HG02610 (cell line): ENCODE measurements around the gene EDIL3.

Source experiments
- ATAC-seq: cut with Tn5 transposase; IDR thresholded peaks from one replicate; pipeline ENCODE4 v1.9.1; 2021; ENCODE audit warnings: mild to moderate bottlenecking, moderate library complexity; ENCODE audit not compliant: unreplicated experiment

Gene EDIL3

DNA sequence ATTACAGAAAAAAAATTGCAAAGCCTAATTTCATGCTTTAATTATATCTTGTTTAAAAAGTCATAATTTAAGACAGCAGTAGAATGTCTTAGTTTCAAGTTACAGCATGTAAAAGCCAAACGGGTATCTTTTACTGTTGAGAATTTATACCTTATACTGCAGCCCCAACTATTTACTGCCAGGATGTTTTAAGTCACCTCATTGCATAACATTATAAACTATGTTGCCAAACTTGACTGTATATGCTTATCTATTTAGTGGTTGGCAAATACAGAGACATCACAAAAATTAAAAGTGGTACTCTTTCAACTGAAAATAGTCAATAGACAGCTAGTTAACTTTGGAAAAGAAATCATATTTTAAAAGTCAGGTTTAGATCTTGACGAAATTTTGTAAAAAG is 119.5 kb downstream of the EDIL3 start:
- ATAC-seq, result no peak

DNA sequence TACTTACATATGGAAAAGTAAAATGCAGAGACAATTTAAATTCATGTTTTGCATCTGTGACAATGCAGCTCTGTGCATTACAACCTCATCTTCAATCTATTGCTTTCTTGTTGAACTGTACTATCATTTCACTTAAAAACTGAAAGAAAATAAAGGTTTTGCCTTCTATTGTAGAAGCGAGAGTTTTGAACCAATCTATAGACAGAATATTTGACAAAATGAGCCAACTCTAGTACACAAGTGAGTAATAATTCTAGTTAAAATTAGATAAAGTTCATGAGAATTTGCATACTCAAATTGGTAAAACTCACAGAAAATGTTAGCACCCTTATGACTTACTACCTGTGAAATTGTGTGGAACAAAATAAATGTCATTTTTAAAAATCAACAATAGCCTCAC is 123.7 kb downstream of the EDIL3 start:
- ATAC-seq, result no peak

DNA sequence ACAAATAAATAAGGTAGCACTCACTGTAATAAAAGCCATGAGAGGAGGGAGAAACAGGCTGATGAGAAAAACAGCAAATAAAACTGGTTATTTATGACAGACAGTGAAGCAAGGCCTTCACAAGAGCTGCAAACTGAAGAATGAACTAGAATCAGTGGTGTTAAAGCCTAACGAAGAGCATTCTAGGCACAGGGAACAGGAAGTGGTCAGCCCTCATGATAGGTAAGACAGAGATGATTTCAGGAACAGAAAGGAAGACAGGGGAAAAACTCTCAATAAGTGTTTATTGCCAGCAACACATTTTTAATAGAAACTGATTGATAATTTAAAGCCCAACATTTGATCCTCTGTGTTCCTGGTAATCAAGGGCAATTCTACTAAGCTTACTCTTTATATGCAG is 124.5 kb downstream of the EDIL3 start:
- ATAC-seq, result peak; percentile 44

DNA sequence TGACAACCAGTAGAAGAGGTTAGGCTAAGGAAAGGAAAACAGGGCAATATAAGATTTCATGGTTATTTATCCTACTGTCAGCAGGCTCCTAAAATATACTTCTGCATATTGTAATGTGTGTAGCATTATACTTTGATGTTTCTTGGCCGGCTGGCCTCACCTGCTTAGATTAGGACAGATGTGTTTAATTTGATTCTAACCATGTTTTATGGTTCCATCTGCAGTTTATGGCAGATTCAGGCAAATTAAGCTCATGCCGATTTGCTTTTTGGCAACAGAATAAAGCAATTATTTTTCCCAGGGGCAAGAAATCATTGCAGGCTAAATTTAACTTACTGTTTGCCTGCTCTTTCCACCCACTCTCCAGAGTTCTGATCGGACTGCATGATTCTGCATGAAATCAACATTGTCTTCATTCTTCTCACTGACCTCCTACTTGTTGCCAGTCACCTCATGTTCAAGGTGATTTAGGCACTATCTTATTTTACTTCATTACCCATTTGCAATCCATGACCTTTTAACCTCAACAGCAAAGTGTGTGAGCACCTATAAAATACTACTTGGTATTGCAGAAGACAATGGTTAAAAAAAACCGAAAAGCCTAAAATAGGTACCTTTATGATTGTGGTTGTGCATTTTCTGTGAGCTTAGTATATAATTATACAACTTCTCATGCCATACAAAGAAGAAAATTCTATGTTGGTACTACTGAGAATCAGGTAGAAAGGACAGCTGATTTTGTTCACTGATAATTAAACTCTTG is 125.2 kb downstream of the EDIL3 start:
- ATAC-seq, result no peak

DNA sequence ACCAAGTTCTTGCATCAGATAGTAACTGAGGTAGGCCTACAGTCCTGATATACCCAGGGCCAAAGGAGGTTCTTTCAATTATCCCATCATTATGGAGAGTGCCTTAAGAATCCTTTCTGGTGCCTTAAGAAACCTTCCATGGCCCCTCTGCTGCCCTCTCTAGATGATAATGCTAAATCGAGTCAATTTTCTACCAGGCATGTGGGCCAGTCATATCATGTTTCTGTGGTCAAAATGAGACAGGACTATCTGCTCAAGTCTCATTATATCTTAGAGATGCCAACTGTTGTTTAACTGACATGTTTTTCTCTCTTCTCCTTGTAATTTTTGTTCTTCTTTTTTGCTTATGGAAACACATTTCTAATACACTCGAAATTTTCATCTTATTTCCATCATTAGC is 127.6 kb downstream of the EDIL3 start:
- peak; percentile 40 for ATAC-seq

DNA sequence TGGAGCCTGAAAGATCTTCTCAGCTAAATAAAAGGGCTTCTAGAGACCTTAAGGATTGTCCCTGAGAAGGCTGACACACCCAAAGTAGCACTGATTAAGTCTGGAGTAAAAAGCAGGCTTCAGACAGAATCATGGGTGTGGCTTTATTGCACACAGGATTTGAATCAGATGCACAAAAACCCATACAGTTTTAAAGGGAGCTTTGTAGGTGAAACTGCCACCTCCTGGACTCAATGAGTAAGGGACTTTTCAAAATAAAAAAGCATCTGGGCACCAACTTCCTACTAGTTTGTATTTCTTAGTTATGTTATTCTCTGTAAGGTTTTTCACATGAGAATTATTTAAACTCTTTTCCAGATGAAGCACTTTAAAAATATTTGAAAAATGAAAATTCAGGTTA is 129.4 kb downstream of the EDIL3 start:
- ATAC-seq, result peak; percentile 38

DNA sequence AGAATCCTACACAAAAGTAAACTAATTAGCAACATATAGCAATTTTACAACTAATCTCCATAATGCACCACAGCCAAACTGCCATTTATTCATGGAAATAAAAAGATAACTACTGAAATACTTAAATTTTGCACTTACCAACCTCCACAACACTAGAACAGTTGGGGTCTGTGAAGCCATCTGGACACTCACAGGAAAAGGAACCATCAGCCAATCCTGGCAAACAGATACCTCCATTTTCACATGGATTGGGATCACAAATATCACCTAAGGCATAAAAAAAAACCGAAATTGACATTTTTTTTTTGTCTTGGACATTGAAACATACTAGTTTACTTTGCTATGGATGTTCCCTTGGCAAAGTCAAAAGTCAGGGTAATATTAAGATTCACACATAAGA is 130.7 kb downstream of the EDIL3 start:
- ATAC-seq, result no peak

DNA sequence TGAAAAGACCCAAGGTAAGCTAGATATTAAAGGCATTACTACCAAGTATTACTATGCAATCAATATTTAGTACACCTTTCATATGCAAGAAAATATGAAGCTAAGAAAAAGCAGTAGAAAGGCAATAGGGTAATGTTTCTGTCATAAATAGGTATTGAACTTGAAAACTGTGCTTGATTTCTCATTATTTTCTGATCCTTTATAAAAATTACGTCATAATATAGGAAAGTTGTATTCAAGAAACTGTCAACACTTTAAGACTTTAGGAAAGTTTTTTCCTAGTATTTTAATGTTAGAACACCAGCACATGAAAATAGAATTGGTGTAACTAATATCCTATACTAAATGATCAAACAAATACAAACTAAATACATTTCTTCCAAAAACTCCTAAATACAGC is 133.2 kb downstream of the EDIL3 start:
- no peak for ATAC-seq

DNA sequence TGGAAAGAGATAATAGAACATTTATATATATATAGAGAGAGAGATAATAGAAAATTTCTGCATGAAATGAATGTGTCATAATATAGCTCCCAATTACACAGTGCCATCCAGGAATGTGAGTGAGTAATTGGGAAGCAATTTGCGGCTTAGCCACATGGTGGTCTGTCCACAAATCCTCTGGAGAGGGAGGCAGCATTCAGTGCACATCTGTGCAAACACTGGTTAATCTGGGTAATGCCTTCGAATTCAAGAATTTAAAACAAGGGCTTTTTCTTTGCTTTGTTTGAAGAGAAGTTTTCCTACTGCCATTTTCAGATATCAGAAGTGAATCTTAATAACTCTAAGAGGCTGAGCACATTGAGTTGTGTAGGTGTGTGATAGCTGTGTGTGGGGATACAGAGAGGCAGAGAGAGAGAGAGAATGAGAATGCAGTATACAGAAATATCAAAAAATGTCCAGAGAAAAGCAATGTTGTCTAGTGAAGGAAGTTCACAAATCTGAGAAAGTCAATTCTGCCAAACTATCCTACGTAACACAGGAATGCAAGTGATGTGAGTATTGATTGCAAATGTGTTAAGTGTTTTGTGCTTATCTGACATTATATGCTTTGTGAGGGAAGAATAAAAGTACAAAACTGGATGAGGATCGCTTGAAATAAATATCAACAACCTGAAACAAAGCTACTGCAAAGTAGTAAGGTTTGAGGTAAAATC is 134.6 kb downstream of the EDIL3 start:
- no peak for ATAC-seq

DNA sequence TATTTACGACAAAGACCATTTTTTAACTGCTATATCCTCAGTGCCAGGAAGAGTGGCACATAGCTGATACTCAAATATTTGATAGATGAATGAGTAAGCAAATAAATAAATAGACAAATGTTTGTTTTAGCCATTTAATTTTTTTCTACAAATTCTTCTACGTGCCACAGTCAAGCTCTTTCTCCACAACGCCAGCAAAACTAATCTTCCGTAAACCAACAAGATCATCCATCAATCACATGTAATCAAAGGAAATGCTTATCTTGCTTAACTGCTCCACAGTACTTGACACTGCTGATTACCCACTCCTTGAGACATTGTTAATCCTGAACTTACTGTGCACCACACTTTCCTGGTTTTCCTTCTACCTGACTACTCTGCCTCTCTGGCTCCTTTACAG is 136.7 kb downstream of the EDIL3 start:
- ATAC-seq, result no peak

DNA sequence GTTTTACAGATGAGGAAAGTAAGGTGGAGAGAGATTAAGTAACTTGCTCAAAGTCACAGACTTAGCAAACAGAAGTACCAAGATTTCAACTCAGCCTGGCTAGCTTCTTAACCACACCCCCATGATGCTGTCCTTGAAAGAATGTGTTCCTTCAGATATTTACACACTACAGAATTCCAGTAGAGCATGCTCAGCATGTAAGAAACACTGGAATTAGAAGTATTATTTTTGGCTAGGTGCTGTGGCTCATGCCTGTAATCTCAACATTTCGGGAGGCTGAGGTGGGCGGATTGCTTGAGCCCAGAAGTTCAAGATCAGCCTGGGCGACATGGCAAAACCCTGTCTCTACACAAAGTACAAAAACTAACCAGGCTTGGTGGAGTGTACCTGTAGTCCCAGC is 142.4 kb downstream of the EDIL3 start:
- no peak for ATAC-seq

DNA sequence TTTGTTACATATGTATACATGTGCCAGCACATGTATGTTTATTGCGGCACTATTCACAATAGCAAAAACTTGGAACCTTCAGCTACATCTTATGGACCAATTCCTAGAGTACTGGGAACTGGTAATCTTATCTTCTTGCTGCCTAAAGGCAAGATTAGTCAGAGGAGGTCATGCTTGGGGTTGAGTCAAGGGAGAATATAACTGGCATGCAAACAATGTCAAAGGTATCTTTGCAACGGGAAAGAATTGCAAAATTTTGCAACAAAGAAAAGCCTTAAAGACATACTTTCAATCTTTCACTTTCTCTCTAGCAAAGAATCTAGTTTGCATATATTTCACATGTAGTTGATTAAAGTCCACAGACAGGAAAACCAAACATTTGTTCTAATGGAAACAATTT is 145.2 kb downstream of the EDIL3 start:
- no peak for ATAC-seq

DNA sequence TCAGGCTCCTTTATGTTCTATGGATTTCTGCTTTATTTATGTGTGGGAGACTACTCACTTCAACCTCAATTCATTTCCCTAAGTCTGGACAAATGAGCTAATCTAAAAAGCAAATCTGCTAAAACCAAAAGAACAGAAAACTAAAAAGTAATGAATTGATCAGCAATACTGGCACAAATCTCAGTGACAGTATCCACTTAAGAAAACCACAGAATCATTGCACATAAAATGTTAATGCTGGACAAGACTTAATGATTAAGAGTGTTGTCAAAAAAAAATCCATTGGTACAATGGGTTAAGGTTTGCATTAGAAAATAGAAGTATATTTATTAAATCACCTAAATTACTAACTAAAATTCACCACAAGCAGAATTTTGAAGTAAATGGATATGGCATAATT is 147.6 kb downstream of the EDIL3 start:
- no peak for ATAC-seq

DNA sequence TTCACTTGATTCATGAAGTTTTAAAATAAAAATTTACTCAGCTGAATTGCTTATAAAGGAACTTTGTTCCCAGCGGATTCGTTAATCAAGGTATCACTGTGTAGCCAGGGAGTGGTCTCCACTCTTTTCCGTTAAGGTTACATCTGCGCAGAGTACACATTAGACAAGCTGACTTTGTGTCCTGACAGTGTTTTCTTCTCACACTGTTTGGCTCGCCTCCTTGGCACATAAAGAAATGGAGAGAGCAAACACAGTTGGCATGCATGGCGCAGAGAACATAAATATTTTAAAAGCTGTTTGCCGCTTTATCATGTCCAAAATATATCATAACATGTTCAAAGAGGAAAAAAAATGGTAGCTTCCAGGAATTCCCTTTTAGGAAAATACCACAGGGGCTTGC is 153.2 kb downstream of the EDIL3 start:
- ATAC-seq, result no peak

DNA sequence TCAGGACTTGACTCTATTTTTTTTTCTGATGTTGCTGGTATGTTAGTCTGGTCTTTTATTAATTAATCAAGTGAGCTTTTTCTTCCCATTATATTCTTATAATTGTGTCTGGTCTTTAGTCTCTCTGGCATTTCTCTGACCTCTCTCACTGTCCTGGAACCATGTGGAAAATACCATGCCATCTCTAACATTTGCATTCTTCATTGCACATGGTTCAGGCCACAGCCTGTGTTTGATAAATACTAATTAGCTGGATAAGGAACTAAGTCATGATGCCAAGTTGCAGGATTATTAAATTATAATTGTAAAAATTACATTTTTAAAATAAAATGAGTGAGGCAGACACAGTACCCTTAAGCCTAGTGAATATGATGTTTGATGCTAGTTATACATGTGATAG is 155.6 kb downstream of the EDIL3 start:
- ATAC-seq, result no peak

DNA sequence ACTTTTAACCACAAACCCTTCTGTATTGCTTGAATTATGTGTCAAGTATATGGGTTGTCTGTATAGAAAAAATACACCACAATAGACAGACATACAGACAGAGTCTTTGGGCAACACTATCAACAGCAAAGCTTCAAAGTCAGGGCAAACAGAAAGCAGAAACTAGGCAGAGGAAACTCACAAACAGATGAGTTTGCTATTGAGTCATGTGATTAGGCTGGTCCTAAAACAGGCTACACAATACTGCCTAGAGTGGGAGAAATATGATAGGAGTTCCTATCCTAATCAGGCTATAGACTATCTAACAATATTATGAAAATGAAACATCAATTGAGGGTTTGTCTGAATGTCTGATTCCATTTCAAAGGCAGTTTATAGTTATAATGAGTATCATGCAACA is 156.4 kb downstream of the EDIL3 start:
- peak; percentile 56 for ATAC-seq

DNA sequence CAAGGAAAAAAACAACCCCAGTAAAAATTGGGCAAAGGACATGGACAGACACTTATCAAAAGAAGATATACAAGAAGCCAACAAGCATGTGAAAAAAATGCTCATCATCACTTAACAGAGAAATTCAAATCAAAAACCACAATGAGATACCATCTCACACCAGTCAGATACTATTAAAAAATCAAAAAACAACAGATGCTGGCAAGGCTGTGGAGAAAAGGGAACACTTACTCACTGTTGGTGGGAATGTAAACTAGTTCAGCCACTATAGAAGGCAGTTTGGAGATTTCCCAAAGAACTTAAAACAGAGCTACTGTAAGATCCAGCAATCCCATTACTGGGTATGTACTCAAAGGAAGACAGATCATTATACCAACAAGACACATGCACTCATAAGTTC is 157.4 kb downstream of the EDIL3 start:
- ATAC-seq, result no peak

DNA sequence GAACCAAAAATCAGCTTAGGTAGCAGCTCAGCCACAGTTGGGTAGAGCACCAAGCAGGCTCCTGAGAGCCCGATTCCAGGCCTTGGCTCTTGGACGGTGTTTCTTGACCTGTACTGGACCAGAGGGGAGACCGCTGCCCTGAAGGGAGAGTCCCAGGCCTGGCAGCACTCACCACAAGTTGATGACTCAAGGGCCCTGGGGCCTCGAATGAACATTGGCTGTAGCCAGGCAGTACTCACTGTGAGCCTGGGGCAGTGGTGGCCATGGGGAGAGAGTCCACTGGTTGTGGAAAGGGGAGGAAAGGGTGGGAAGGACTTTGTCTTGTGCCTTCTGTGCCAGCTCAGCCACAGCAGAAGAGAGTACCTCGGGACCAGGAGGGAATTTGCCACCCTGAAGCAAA is 166.1 kb downstream of the EDIL3 start:
- ATAC-seq, result no peak

DNA sequence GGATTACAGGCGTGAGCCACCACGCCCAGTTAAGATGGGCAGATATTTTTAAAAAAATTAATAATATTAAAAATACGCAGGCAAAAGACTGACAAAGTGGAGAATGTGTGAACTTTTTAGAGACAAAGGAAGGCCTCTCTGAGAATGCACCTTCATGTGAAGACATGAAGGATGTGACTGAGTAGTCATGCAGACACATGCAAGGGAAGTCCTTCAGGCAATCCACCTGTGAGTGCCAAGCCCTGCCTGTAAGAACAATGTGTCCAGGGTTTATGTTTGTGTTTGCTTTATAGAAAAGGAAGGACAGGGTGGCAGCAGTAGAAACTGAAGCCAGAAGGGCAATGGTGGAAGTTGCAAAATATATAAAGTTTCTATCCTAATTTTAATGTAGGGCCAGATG is 169.2 kb downstream of the EDIL3 start:
- no peak for ATAC-seq

DNA sequence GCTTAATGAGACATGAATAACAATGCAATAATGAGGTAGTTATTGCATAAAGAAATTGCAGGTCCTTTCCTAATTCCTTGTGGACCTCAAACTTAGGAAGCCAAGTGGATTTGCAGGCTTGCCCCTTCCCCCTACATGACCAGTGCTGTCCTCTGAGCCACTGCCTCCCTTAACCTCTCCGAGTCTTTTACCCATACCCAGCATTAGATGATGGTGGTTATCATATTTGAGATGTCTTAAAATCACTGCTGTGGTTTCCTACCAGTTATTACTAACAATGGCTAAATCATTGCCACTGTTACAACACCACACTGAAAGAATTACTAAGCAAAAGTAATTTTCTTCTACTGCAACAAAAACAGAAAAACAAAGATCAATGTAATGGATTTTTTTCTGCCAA is 170.8 kb downstream of the EDIL3 start:
- no peak for ATAC-seq

DNA sequence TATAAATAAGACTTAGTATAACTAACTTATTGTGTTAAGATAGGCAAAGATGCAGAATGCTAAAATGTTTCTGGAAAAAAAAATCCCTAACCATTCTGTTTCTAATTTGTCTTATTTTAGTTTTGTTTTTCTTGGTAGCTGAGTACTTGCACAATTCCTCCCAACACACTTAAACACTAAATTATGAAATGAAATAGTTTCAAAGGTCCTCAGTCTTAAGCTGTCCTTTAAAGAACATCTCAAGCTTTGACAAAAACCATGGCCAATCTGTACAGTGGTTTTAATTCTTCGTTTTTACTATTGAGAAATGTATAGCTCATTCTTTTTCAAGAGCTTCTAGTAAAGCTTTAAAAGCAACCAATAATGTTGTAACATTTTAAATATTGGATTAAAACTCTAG is 171.5 kb downstream of the EDIL3 start:
- ATAC-seq, result no peak

DNA sequence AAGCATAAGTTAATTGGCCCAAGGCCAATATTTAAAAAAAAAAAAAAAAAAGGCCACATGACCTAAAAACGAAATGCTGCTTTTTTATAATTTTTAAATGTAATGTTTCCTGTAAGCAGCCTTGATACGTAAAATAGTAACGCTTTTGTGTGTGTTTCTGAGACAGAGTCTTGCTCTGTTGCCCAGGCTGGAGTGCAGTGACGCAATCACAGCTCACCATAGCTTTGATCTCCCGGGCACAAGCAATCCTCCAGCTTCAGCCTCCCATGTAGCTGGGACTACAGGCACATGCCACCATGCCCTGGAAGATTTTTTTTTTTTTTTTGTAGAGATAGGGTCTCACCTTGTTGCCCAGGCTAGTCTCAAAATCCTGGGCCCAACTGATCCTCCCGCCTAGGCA is 179.9 kb downstream of the EDIL3 start:
- ATAC-seq, result no peak

DNA sequence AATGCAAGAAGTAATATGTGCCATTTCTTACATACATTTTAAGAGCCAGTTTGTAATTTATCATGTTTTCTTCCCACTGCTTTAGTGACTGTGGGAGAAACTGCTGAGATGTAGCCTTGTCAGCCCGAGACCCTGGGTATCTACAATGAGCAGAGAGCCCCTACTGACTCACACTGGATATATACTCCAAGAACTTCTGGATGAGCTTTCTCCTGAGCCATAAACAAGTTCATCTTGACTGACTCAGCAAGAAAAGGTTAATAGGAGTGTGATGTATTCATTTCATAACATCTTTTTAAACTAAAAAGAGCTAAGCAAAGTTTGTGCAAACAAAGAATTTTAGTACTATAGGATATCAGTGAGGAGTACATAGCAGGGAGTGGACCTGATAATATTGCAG is 182.5 kb downstream of the EDIL3 start:
- no peak for ATAC-seq
